Measurements from ENCODE around the gene CALR.

GRCh38 chr19:12918253-12918652 is 20.2 kb upstream of the CALR start:
- TF ChIP-seq CTCF (IDR thresholded peaks at IDR 0.05; ENCODE audit: insufficient read depth, low read depth, low read length) = no peak
- no peak for TF ChIP-seq EZH2 (IDR thresholded peaks at IDR 0.05; ENCODE audit: insufficient read depth, low read length)

Data from astrocyte (in vitro differentiated cells and primary cell).